ENCODE data around the gene SCGB3A1. TPM values are rescaled to one million over a fixed set of nuclear protein-coding genes. Genes with fewer than 3 reads are reported as not detected.

Gene SCGB3A1
- total RNA-seq, 1 donor, result not detected

GRCh38 chr5:180636016-180636402, 44.7 kb upstream of the SCGB3A1 start:
- no peak overlapping the region for H3K4me3 ChIP-seq (ENCODE audit: low read depth, low read length)
- DNase-seq (ENCODE audit: low read depth), result no peak
- TF ChIP-seq, protein P1, sequence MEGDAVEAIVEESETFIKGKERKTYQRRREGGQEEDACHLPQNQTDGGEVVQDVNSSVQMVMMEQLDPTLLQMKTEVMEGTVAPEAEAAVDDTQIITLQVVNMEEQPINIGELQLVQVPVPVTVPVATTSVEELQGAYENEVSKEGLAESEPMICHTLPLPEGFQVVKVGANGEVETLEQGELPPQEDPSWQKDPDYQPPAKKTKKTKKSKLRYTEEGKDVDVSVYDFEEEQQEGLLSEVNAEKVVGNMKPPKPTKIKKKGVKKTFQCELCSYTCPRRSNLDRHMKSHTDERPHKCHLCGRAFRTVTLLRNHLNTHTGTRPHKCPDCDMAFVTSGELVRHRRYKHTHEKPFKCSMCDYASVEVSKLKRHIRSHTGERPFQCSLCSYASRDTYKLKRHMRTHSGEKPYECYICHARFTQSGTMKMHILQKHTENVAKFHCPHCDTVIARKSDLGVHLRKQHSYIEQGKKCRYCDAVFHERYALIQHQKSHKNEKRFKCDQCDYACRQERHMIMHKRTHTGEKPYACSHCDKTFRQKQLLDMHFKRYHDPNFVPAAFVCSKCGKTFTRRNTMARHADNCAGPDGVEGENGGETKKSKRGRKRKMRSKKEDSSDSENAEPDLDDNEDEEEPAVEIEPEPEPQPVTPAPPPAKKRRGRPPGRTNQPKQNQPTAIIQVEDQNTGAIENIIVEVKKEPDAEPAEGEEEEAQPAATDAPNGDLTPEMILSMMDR (IDR thresholded peaks at IDR 0.05; ENCODE audit: insufficient read depth, low read depth, low read length), result no peak

GRCh38 chr5:180633283-180634177, 42.2 kb upstream of the SCGB3A1 start:
- TF ChIP-seq, protein P1 (IDR thresholded peaks at IDR 0.05; ENCODE audit: insufficient read depth, low read depth, low read length), result no peak
- DNase-seq (ENCODE audit: low read depth), result no peak

DNA sequence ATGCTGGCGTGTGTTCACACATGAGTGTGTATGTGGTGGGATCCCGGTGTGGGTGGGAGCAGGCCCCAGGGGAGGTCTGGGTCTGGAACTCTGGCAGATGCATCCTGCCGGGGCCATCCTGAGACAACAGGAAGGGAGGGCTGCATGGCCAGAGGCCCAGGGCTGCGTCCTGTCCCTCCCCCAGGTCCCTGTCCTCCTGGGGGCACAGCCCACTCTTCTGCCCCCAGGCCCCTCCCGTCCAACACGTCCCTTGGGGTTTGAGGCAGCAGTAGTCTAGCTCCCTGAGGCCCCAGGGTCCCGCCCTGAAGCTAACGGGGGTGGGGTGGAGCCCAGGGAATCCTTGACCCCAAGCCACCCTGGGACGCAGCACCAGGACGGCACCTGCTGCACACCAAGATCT, 41.5 kb upstream of the SCGB3A1 start:
- TF ChIP-seq, protein P1 (IDR thresholded peaks at IDR 0.05; ENCODE audit: insufficient read depth, low read depth, low read length), result no peak
- H3K4me3 ChIP-seq (ENCODE audit: low read depth, low read length), result no peak overlapping the region
- no peak for DNase-seq (ENCODE audit: low read depth)

More at GRCh38 chr5:180633283-180634177, 42.2 kb upstream of the SCGB3A1 start:
- H3K4me3 ChIP-seq (ENCODE audit: low read depth, low read length), result no peak overlapping the region

DNA sequence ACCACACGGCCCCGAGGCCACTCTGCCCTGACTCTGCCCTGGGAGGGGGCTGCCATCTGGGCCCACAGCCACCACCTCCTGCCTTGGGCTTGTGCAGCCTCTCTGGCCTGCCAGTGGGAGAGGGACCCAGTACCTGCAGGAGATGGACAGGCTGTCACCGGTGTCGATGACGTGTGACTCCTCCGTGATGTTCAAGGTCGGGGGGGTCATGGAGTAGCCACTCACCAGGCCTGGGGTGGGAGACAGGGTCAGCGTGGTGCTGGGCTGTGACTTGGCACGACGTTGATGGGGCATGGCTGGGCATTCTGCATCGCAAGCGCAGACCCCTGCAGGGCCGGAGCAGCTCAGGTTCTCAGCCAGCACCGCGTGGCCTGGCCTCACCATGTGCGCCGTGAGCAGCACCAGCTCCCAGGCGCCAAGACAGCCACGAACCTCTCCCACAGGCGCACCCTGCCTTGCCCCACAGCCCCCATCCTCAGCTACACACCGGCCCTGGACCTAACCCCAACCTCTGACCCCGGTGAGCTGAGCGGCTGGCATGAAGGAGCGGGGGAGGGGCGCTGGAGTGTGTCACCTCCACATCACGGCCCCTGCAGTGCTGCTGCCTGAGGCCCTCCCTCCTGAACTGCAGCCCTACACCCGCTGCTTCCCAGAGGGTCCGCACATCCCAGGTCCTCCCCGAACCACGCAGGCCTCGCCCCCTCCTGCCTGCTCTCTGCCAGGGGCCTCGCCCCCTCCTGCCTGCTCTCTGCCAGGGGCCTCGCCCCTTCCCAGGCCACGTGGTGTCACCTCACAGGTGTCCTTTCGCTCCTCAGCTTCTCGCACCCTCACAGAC, 40.5 kb upstream of the SCGB3A1 start:
- TF ChIP-seq, protein P1 (IDR thresholded peaks at IDR 0.05; ENCODE audit: insufficient read depth, low read depth, low read length), result no peak
- H3K4me3 ChIP-seq (ENCODE audit: low read depth, low read length), result no peak overlapping the region
- DNase-seq (ENCODE audit: low read depth), result no peak

DNA sequence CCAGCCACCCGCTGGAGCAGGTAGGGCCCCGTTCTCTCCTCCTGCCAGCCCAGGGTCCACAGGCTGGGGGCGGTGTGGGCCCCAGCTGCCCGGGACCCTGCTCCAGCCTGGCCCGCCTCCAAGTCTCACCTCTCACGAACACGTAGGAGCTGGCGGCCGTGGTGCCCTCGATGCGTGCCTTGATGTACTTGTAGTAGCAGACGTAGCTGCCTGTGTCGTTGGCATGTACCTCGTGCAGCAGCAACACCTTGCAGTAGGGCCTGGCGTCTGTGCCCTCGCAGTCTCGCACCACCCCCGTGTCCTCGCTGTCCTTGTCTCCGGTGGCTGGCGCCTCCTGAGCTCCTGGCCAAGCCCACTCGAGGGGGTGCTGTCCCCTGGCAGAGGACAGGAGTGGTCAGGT, 39.1 kb upstream of the SCGB3A1 start:
- no peak for DNase-seq (ENCODE audit: low read depth)
- TF ChIP-seq, protein P1 (IDR thresholded peaks at IDR 0.05; ENCODE audit: insufficient read depth, low read depth, low read length), result no peak
- no peak overlapping the region for H3K4me3 ChIP-seq (ENCODE audit: low read depth, low read length)

DNA sequence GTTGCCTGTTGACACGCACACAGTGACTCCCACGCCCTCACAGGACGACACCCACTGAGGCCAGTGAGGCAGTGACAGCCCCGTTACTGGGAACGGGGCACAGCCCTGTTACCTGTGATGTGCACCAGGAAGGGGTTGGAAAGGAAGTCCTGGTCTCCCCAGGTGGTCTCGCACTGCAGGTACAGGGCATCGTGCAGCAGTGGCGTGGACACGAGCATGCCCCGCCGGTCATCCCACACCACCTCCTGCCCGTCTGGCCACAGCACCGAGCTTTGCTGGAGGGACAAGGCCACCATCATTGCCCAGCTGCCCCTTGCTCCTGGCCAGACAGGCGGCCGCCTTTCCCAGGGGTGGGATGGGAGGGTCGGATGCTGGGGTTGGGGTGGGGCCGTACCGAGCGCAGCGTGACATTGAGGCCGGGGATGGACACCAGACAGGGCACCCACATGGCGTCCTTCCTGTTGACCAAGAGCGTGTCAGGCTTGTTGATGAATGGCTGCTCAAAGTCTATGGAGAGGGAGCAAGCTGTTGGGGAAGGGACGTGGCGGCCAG, 38.6 kb upstream of the SCGB3A1 start:
- TF ChIP-seq, protein P1 (IDR thresholded peaks at IDR 0.05; ENCODE audit: insufficient read depth, low read depth, low read length), result no peak
- H3K4me3 ChIP-seq (ENCODE audit: low read depth, low read length), result no peak overlapping the region
- DNase-seq (ENCODE audit: low read depth), result no peak

Measured in fibroblast of villous mesenchyme (primary cell).